ENCODE measurements around the gene RNASET2.

DNA sequence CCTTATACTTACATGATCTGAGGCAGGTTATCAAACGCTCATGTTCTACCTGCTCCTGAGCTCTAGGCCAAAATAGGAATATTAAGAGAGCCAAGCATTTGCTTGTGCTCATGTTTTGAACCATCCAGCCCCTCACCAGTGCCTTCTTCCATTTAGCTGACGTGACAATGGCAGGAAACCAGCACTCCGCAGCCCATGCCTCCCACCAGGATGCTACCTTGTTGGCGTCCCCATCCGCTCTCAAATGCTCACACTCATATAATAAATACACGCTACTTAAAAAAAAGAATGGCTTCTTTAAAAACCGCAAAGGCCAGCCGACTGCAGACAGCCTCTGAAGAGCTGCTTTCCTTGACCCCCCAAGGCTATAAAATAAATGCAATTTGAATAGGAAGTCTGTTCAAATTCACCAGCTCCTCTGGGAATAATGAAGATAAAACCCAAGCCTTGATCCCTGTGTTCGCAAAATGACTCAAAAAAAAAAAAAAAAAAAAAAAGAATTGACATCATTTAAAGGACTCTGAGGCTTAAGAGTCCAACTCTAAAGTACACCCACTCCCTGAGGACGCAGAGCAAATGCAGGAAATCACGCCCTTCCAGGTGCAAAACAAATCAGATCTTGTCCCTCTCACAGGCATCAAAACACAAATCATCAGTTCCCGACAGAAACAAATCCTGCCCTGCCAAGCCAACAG, 29.0 kb downstream of the RNASET2 start:
- TF ChIP-seq EZH2phosphoT487 (IDR thresholded peaks at IDR 0.05; ENCODE audit: low read depth, severe bottlenecking, unreplicated experiment) (no peak), EZH2 (IDR thresholded peaks at IDR 0.05; ENCODE audit: borderline replicate concordance) (no peak)

All from hepatocyte (in vitro differentiated cells).